ENCODE results near the gene ASTN1.

- TF ChIP-seq CTCF (conservative IDR thresholded peaks at IDR 0.05 in 1 of 2, IDR thresholded peaks at IDR 0.05 in 1 of 2; ENCODE audit: extremely low read depth in 1 of 2, insufficient read depth in 1 of 2, low read depth in 1 of 2, low read length in 2 of 2) (no peak), EZH2 (IDR thresholded peaks at IDR 0.05; ENCODE audit: borderline replicate concordance, low read length) (no peak)
Measured at GRCh38 chr1:177023249-177023648, 141.3 kb downstream of the ASTN1 start.
